HG03175 (cell line): Measurements from ENCODE around the gene DAW1.

Source experiments
- ATAC-seq: cut with Tn5 transposase; IDR thresholded peaks from one replicate; pipeline ENCODE4 v1.9.1; 2021; ENCODE audit warnings: mild to moderate bottlenecking, moderate library complexity; ENCODE audit not compliant: unreplicated experiment

DAW1 gene

GRCh38 chr2:227861011-227861410 is 10.4 kb upstream of the DAW1 start:
- ATAC-seq = no peak

GRCh38 chr2:227862227-227862740 is 9.1 kb upstream of the DAW1 start:
- ATAC-seq = peak; percentile 51

- ATAC-seq = no peak
Observed at GRCh38 chr2:227862741-227863588, 8.5 kb upstream of the DAW1 start.

- ATAC-seq = no peak
Observed at GRCh38 chr2:227864161-227864756, 7.2 kb upstream of the DAW1 start.

- no peak for ATAC-seq
Observed at GRCh38 chr2:227865291-227865690, 6.1 kb upstream of the DAW1 start.

GRCh38 chr2:227867386-227867785 is 4.0 kb upstream of the DAW1 start:
- ATAC-seq = no peak

GRCh38 chr2:227870710-227871374 is 589 bp upstream of the DAW1 start:
- peak; percentile 8 for ATAC-seq

- ATAC-seq = no peak
Observed at GRCh38 chr2:227872676-227873075, 1.2 kb downstream of the DAW1 start.

- ATAC-seq = no peak
Observed at GRCh38 chr2:227876300-227876801, 4.9 kb downstream of the DAW1 start.

- ATAC-seq = no peak
Observed at GRCh38 chr2:227877421-227878310, 6.2 kb downstream of the DAW1 start.

- no peak for ATAC-seq
Observed at GRCh38 chr2:227880460-227880859, 9.0 kb downstream of the DAW1 start.

- ATAC-seq = peak; percentile 79
Observed at GRCh38 chr2:227881866-227882517, 10.6 kb downstream of the DAW1 start.

- ATAC-seq = peak; percentile 90
Observed at GRCh38 chr2:227884511-227884947, 13.1 kb downstream of the DAW1 start.

GRCh38 chr2:227886149-227886548 is 14.7 kb downstream of the DAW1 start:
- ATAC-seq = no peak

- ATAC-seq = no peak
Observed at GRCh38 chr2:227888289-227888688, 16.9 kb downstream of the DAW1 start.

- no peak for ATAC-seq
Observed at GRCh38 chr2:227889336-227889735, 17.9 kb downstream of the DAW1 start.

- peak; percentile 80 for ATAC-seq
Observed at GRCh38 chr2:227890495-227891079, 19.2 kb downstream of the DAW1 start.

- no peak for ATAC-seq
Observed at GRCh38 chr2:227891673-227892072, 20.2 kb downstream of the DAW1 start.

GRCh38 chr2:227903381-227903780 is 31.9 kb downstream of the DAW1 start:
- ATAC-seq = no peak
